K562 (cell line): ENCODE data around the gene PKD1L1. TPM values are rescaled to one million over a fixed set of nuclear protein-coding genes. Genes with fewer than 3 reads are reported as not detected.

Experiments
- ATAC-seq: fragments of 200-7000 bp; cut with Tn5 transposase; 3 replicates; pipeline ENCODE4 v1.9.1; 2020; ENCODE audit warnings: moderate library complexity
- BruUV-seq: library from RNA; stranded (reverse); fragments of 400-500 nt; replicated peaks from 2 replicates; lab custom pipeline; 2021; lab: Mats Ljungman, UMichigan
- CTCF ChIA-PET: fragments of 300-600 bp; formaldehyde crosslinking; extraction: SDS; loops from one replicate; lab custom pipeline; 2021; ENCODE audit warnings: low intra/inter-chr PET ratio; lab: Yijun Ruan, JAX
- POLR2A ChIA-PET: fragments of 300-600, 350-650 bp; sonication (Branson Sonifier 250); formaldehyde crosslinking; extraction: SDS; loops from one replicate; lab custom pipeline; 2021; ENCODE audit warnings: antibody characterized with exemption, inconsistent platforms; lab: Yijun Ruan, JAX
- DNase-seq, 4 experiments: peaks; one replicate each; pipeline versions ENCODE4 v3.0.0 to v3.0.0-alpha.2; 2011 to 2018; ENCODE audit warnings: low spot score in 3 of 4, mixed read lengths in 3 of 4; ENCODE audit errors: extremely low read depth in 1 of 4
- FAIRE-seq: peaks from 2 replicates; lab custom pipeline; 2011; peaks lifted over from hg19 to GRCh38; lab: Jason Lieb, UNC
- H2AFZ ChIP-seq: 2 replicates; pipeline ENCODE4 v1.6.0; 2011; ENCODE audit warnings: low read depth, low read length, control low read depth, inconsistent platforms
- H3K27ac ChIP-seq: fragments of 200-600 bp; 3 replicates; pipeline ENCODE4 v1.8.0; 2011; ENCODE audit warnings: low read depth, mild to moderate bottlenecking, control low read depth, inconsistent platforms, low read length, moderate library complexity, mixed read lengths; ENCODE audit errors: extremely low read depth
- H3K27me3 ChIP-seq, 2 experiments: fragments of 300-600 bp in 1 of 2; 2 replicates in 1 of 2; 3 replicates in 1 of 2; pipeline versions ENCODE4 v1.6.0 to v1.8.0; 2011; ENCODE audit warnings: inconsistent platforms in 2 of 2, low read length in 2 of 2, mild to moderate bottlenecking in 1 of 2, mixed read lengths in 1 of 2, moderate library complexity in 1 of 2; ENCODE audit not compliant: control insufficient read depth in 2 of 2, insufficient read depth in 2 of 2
- H3K36me3 ChIP-seq: fragments of 300-600 bp; 3 replicates; pipeline ENCODE4 v1.8.0; 2011; ENCODE audit warnings: mild to moderate bottlenecking, low read length, inconsistent platforms; ENCODE audit not compliant: control insufficient read depth, insufficient read depth
- H3K4me1 ChIP-seq, 2 experiments: fragments of 200-600 bp in 1 of 2; replicated peaks in 1 of 2; 2 replicates in 1 of 2; 3 replicates in 1 of 2; pipeline versions ENCODE4 v1.5.1 to v1.8.0; 2011; ENCODE audit warnings: inconsistent platforms in 2 of 2, low read length in 2 of 2, mild to moderate bottlenecking in 1 of 2, mixed read lengths in 1 of 2, moderate library complexity in 1 of 2; ENCODE audit not compliant: control insufficient read depth in 2 of 2, insufficient read depth in 2 of 2
- H3K4me2 ChIP-seq: 2 replicates; pipeline ENCODE4 v1.6.1; 2011; ENCODE audit warnings: low read length, control low read depth, inconsistent platforms, mixed read lengths; ENCODE audit not compliant: insufficient read depth
- H3K4me3 ChIP-seq: fragments of 200-600 bp; sonication (generic), shearing (Covaris generic); 2 replicates; pipeline ENCODE4 v1.5.1; 2016; ENCODE audit warnings: control low read depth, inconsistent platforms
- H3K79me2 ChIP-seq: fragments of 200-600 bp; 3 replicates; pipeline ENCODE4 v1.8.0; 2011; ENCODE audit warnings: low read length, inconsistent platforms; ENCODE audit not compliant: control insufficient read depth, insufficient read depth
- H3K9ac ChIP-seq, 2 experiments: 2 replicates each; pipeline versions ENCODE4 v1.6.0 to v1.6.1; 2011; ENCODE audit warnings: low read depth in 2 of 2, low read length in 2 of 2, control low read depth in 1 of 2, inconsistent platforms in 1 of 2, mild to moderate bottlenecking in 1 of 2, mixed read lengths in 1 of 2; ENCODE audit not compliant: insufficient read depth in 1 of 2
- H3K9me1 ChIP-seq: one replicate; pipeline ENCODE4 v1.6.0; 2011; ENCODE audit warnings: inconsistent platforms, mild to moderate bottlenecking, low read length, moderate library complexity; ENCODE audit not compliant: control insufficient read depth, insufficient read depth
- H3K9me3 ChIP-seq: replicated peaks from 2 replicates; pipeline ENCODE4 v1.5.1; 2011; ENCODE audit warnings: low read depth, low read length, inconsistent platforms; ENCODE audit not compliant: control insufficient read depth, insufficient read depth
- H4K20me1 ChIP-seq: replicated peaks from 2 replicates; pipeline ENCODE4 v1.6.1; 2011; ENCODE audit warnings: low read length, inconsistent platforms, mixed read lengths; ENCODE audit not compliant: control insufficient read depth, insufficient read depth
- ELF4 ChIP-seq: fragments of 450-650 bp; formaldehyde crosslinking; IDR thresholded peaks from 2 replicates; pipeline ENCODE4 v1.4.0; 2022; ENCODE audit warnings: missing genetic modification characterization
- NEUROD1 ChIP-seq: fragments of 150-350 bp; IDR thresholded peaks from 2 replicates; pipeline ENCODE4 v1.6.1; 2014; ENCODE audit warnings: borderline replicate concordance, low read length, low read depth; ENCODE audit not compliant: partially characterized antibody
- SETDB1 ChIP-seq: IDR thresholded peaks from one replicate; pipeline ENCODE4 v1.6.1; 2012; ENCODE audit warnings: low read length, control low read depth, inconsistent platforms
- XRCC4 ChIP-seq: IDR thresholded peaks from one replicate; pipeline ENCODE4 v1.6.1; 2011; ENCODE audit not compliant: insufficient read depth, insufficient read length; ENCODE audit errors: extremely low read depth
- WGBS: fragments of 100-300 bp; shearing (Covaris generic); methylation state at CpG from one replicate; pipeline ENCODE4 v1.1.6; 2016; ENCODE audit warnings: low coverage, mixed read lengths; ENCODE audit not compliant: insufficient coverage; ENCODE audit errors: missing lambda C conversion rate; 5-methylcytosine and 5-hydroxymethylcytosine counted together
- in situ Hi-C: fragments of 300-500 bp; cut with MboI; formaldehyde crosslinking; loops from 4 replicates; pipeline ENCODE4 v1.15.0; 2018; ENCODE audit warnings: inconsistent platforms, mixed read lengths
- intact Hi-C: fragments of 100-400 bp; cut with micrococcal nuclease; formaldehyde crosslinking; loops from 2 replicates; pipeline ENCODE4 v1.14.2; 2022
- polyA plus RNA-seq, 8 experiments: library from polyadenylated mRNA; depleted of rRNA in 4 of 8; stranded (reverse) in 5 of 8; unstranded in 3 of 8; fragments of >200 nt; fragmentation: Nextera tagmentation in 2 of 8; fragmentation: Illumina TruSeq in 1 of 8; extraction: Ambion mirVana in 2 of 8; extraction: Trizol in 1 of 8; gene quantifications; 2 replicates each; pipeline versions ENCODE4 v1.2.1 to v1.2.3, GENCODE V29; 2011 to 2014; ENCODE audit warnings: inconsistent platforms in 1 of 8, missing spikeins in 1 of 8
- total RNA-seq, 7 experiments: library from RNA; depleted of rRNA in 6 of 7; stranded (reverse); fragments of >200 nt in 6 of 7; fragmentation: Illumina TruSeq in 2 of 7; extraction: Trizol in 2 of 7; gene quantifications; 2 replicates each; pipeline versions ENCODE4 v1.2.1 to v1.2.3, GENCODE V29; 2011 to 2021; ENCODE audit warnings: low replicate concordance in 1 of 7
- TF ChIP-seq, protein P1 (sequence below): fragments of 250-450 bp; sonication (Bioruptor Pico); IDR thresholded peaks from 2 replicates; pipeline ENCODE4 v1.9.0; 2021; ENCODE audit warnings: mild to moderate bottlenecking, inconsistent platforms
- TF ChIP-seq, protein P2 (sequence below): sonication (generic); formaldehyde crosslinking; IDR thresholded peaks from 2 replicates; pipeline ENCODE4 v1.8.0; 2022; ENCODE audit warnings: missing genetic modification reagents, mild to moderate bottlenecking, moderate library complexity, borderline replicate concordance
- TF ChIP-seq, protein P3 (sequence below): fragments of 450-650 bp; formaldehyde crosslinking; IDR thresholded peaks from 2 replicates; pipeline ENCODE4 v1.4.0; 2020; ENCODE audit warnings: mild to moderate bottlenecking, moderate library complexity
- TF ChIP-seq, protein P4 (sequence below): sonication (generic); IDR thresholded peaks from 2 replicates; pipeline ENCODE4 v1.6.1; 2016
- TF ChIP-seq, protein P5 (sequence below): sonication (generic); formaldehyde crosslinking; IDR thresholded peaks from 2 replicates; pipeline ENCODE4 v1.8.0; 2022; ENCODE audit warnings: mild to moderate bottlenecking, missing genetic modification reagents

The PKD1L1 gene
- total and polyA plus RNA-seq, 9 of the 15 experiments (the other 6 are each of a cell fraction or from before 2014, with no cell fraction given) = 0.01 to 0.02 TPM; not detected in 7

DNA sequence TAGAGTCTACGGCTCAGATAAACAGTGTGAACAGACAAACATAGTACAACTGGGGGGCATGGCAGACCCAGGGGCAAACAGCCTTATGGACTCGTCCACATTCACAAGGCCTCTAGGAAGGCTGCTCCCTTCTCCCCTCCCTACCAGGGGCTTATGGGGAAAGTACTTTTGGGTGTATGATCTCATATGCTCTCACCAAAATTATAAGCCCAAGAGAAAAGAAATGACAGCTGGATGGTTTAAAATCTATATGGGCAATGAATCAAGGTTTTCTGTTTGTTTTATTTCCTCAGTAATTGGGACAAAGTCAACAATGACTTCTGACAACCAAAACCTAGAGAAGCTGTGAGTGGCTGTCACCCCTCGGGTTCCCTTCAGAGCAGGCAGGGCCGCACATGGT is 144.4 kb downstream of the PKD1L1 start:
- Histone ChIP-seq H3K4me1 (no peaks in the 10 kb centered on the region), H3K27me3 (peaks cover 3 to 41% of the 10 kb centered on the region in 2 experiments; a peak in 3 of 5 replicates), H3K79me2 (no peaks in the 10 kb centered on the region), H3K9ac (no peak overlapping the region), H2AFZ (no peak overlapping the region), H3K36me3 (no peaks in the 10 kb centered on the region), H3K9me3 (no peaks in the 10 kb centered on the region), H3K4me2 (no peak overlapping the region), H3K4me3 (no peak overlapping the region), H4K20me1 (0 out of 2 replicates have a peak, but pooled peaks cover 4% of the 10 kb centered on the region), H3K9me1 (no peaks in the 10 kb centered on the region), H3K27ac (no peak overlapping the region)
- intact Hi-C loops = no loop called here
- ChIA-PET POLR2A (no interaction called here), CTCF (no interaction called here)
- TF ChIP-seq, protein P1, sequence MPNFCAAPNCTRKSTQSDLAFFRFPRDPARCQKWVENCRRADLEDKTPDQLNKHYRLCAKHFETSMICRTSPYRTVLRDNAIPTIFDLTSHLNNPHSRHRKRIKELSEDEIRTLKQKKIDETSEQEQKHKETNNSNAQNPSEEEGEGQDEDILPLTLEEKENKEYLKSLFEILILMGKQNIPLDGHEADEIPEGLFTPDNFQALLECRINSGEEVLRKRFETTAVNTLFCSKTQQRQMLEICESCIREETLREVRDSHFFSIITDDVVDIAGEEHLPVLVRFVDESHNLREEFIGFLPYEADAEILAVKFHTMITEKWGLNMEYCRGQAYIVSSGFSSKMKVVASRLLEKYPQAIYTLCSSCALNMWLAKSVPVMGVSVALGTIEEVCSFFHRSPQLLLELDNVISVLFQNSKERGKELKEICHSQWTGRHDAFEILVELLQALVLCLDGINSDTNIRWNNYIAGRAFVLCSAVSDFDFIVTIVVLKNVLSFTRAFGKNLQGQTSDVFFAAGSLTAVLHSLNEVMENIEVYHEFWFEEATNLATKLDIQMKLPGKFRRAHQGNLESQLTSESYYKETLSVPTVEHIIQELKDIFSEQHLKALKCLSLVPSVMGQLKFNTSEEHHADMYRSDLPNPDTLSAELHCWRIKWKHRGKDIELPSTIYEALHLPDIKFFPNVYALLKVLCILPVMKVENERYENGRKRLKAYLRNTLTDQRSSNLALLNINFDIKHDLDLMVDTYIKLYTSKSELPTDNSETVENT = no peak
- TF ChIP-seq, protein P2, sequence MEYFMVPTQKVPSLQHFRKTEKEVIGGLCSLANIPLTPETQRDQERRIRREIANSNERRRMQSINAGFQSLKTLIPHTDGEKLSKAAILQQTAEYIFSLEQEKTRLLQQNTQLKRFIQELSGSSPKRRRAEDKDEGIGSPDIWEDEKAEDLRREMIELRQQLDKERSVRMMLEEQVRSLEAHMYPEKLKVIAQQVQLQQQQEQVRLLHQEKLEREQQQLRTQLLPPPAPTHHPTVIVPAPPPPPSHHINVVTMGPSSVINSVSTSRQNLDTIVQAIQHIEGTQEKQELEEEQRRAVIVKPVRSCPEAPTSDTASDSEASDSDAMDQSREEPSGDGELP (CRISPR knock-in tag) = no peak
- TF ChIP-seq, protein P3, sequence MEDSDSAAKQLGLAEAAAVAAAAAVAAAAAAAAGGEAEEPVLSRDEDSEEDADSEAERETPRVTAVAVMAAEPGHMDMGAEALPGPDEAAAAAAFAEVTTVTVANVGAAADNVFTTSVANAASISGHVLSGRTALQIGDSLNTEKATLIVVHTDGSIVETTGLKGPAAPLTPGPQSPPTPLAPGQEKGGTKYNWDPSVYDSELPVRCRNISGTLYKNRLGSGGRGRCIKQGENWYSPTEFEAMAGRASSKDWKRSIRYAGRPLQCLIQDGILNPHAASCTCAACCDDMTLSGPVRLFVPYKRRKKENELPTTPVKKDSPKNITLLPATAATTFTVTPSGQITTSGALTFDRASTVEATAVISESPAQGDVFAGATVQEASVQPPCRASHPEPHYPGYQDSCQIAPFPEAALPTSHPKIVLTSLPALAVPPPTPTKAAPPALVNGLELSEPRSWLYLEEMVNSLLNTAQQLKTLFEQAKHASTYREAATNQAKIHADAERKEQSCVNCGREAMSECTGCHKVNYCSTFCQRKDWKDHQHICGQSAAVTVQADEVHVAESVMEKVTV (CRISPR knock-in tag) = no peak
- TF ChIP-seq NEUROD1 (no peak), ELF4 (CRISPR knock-in tag) (no peak), XRCC4 (no peak), SETDB1 (no peak)
- TF ChIP-seq, protein P4, sequence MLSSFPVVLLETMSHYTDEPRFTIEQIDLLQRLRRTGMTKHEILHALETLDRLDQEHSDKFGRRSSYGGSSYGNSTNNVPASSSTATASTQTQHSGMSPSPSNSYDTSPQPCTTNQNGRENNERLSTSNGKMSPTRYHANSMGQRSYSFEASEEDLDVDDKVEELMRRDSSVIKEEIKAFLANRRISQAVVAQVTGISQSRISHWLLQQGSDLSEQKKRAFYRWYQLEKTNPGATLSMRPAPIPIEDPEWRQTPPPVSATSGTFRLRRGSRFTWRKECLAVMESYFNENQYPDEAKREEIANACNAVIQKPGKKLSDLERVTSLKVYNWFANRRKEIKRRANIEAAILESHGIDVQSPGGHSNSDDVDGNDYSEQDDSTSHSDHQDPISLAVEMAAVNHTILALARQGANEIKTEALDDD = no peak
- TF ChIP-seq, protein P5, sequence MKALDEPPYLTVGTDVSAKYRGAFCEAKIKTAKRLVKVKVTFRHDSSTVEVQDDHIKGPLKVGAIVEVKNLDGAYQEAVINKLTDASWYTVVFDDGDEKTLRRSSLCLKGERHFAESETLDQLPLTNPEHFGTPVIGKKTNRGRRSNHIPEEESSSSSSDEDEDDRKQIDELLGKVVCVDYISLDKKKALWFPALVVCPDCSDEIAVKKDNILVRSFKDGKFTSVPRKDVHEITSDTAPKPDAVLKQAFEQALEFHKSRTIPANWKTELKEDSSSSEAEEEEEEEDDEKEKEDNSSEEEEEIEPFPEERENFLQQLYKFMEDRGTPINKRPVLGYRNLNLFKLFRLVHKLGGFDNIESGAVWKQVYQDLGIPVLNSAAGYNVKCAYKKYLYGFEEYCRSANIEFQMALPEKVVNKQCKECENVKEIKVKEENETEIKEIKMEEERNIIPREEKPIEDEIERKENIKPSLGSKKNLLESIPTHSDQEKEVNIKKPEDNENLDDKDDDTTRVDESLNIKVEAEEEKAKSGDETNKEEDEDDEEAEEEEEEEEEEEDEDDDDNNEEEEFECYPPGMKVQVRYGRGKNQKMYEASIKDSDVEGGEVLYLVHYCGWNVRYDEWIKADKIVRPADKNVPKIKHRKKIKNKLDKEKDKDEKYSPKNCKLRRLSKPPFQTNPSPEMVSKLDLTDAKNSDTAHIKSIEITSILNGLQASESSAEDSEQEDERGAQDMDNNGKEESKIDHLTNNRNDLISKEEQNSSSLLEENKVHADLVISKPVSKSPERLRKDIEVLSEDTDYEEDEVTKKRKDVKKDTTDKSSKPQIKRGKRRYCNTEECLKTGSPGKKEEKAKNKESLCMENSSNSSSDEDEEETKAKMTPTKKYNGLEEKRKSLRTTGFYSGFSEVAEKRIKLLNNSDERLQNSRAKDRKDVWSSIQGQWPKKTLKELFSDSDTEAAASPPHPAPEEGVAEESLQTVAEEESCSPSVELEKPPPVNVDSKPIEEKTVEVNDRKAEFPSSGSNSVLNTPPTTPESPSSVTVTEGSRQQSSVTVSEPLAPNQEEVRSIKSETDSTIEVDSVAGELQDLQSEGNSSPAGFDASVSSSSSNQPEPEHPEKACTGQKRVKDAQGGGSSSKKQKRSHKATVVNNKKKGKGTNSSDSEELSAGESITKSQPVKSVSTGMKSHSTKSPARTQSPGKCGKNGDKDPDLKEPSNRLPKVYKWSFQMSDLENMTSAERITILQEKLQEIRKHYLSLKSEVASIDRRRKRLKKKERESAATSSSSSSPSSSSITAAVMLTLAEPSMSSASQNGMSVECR (CRISPR knock-in tag) = no peak
- FAIRE-seq (no peak), DNase-seq (no peak), ATAC-seq (no peak)
- in situ Hi-C loops = no loop called here
- 3% methylated on average over 4 of the region's 4 CpGs for WGBS
- BruUV-seq = no TSS peak
